ENCODE data around the gene WWC2. TPM values are rescaled to one million over a fixed set of nuclear protein-coding genes. Genes with fewer than 3 reads are reported as not detected.

Gene WWC2
- polyA plus RNA-seq, 2 of the 4 experiments (the other 2 are of a cell fraction): 14.9 to 26.9 TPM

DNA sequence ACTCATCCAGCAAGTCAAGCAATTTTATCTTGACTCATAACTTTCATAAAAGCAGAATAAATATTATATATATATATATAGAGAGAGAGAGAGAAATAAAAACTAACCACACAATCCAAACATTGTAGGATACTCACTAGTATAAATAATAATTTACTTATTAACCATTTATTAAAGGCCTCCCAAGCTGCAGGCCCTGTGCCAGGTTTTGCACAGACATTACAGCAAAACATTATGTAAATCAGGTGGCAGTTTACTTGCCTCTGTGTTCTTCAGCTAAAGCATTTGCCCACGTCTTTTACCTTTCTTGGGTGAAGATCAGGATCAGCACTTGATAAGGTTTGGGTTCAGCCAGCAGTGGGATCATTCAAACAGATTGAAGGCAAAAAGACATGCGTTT lies 145.4 kb downstream of the WWC2 start:
- TF ChIP-seq RNF2 (IDR thresholded peaks at IDR 0.05; ENCODE audit: borderline replicate concordance, low read depth) (no peak), HOXB13 (CRISPR knock-in tag; IDR thresholded peaks at IDR 0.05; ENCODE audit: low read depth) (no peak), POLR2A (IDR thresholded peaks at IDR 0.05; ENCODE audit: low read length) (no peak), CHD4 (IDR thresholded peaks at IDR 0.05; ENCODE audit: borderline replicate concordance) (no peak), HOXB5 (CRISPR knock-in tag; IDR thresholded peaks at IDR 0.05) (no peak), KDM5A (IDR thresholded peaks at IDR 0.05) (no peak)
- POLR2A ChIA-PET: interaction anchor here (0.6 kb wide), 1 partner anchor 146 kb away, joined by 3 read pairs; the partner anchor contains the start of gene WWC2
- no peak for FAIRE-seq

DNA sequence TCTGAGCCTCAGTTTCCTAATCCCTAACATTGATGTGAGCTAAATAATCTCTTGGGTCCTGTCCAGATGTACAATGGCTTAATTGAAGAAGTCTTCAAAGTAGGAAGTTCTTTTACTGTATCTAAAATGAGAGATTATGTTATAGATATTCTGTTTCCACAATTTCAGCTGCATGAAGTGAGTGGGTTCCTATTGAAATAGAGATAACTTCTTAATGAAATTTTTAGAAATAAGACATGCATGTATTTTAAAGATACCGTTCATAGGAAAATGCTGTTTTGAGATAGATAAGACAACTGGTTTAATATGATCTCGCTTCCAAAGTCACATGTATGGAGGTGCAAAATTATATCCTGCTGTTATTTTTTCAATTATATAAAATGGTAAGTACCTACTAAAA lies 149.1 kb downstream of the WWC2 start:
- no peak for DNase-seq (ENCODE audit: low read depth in 1 of 2, low spot score in 1 of 2)
- Histone ChIP-seq H3K4me1 (peaks cover 13% of the 10 kb centered on the region), H3K9me3 (no peaks in the 10 kb centered on the region), H3K4me3 (no peak overlapping the region), H3K27ac (no peak overlapping the region), H3K4me2 (no peak overlapping the region)
- WGBS (ENCODE audit: missing lambda C conversion rate): 93% methylated on average over 2 of the region's 2 CpGs
- CTCF ChIA-PET: interaction anchor here (0.9 to 13.4 kb wide), 8 partner anchors 8 to 310 kb away, joined by 3 to 168 read pairs (median 8); no protein-coding TSS in a partner anchor
- TF ChIP-seq, protein P1, sequence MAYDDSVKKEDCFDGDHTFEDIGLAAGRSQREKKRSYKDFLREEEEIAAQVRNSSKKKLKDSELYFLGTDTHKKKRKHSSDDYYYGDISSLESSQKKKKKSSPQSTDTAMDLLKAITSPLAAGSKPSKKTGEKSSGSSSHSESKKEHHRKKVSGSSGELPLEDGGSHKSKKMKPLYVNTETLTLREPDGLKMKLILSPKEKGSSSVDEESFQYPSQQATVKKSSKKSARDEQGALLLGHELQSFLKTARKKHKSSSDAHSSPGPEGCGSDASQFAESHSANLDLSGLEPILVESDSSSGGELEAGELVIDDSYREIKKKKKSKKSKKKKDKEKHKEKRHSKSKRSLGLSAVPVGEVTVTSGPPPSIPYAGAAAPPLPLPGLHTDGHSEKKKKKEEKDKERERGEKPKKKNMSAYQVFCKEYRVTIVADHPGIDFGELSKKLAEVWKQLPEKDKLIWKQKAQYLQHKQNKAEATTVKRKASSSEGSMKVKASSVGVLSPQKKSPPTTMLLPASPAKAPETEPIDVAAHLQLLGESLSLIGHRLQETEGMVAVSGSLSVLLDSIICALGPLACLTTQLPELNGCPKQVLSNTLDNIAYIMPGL (CRISPR knock-in tag; IDR thresholded peaks at IDR 0.05; ENCODE audit: borderline replicate concordance): no peak
- TF ChIP-seq SREBF2 (IDR thresholded peaks at IDR 0.05): no peak
- no peak for TF ChIP-seq FOSB (CRISPR knock-in tag; IDR thresholded peaks at IDR 0.05)
- TF ChIP-seq POLR2A (IDR thresholded peaks at IDR 0.05; ENCODE audit: low read length): no peak
- TF ChIP-seq FOSL2 (IDR thresholded peaks at IDR 0.05): no peak
- TF ChIP-seq FOSL2 (CRISPR knock-in tag; IDR thresholded peaks at IDR 0.05): no peak
- no peak for TF ChIP-seq ZSCAN20 (CRISPR knock-in tag; IDR thresholded peaks at IDR 0.05)
- no peak for TF ChIP-seq EHF (CRISPR knock-in tag; IDR thresholded peaks at IDR 0.05)
- TF ChIP-seq RCOR1 (IDR thresholded peaks at IDR 0.05; ENCODE audit: low read depth, low read length): no peak
- no peak for TF ChIP-seq HEYL (CRISPR knock-in tag; IDR thresholded peaks at IDR 0.05)
- TF ChIP-seq NR3C1 (IDR thresholded peaks at IDR 0.05): no peak
- TF ChIP-seq, protein P2, sequence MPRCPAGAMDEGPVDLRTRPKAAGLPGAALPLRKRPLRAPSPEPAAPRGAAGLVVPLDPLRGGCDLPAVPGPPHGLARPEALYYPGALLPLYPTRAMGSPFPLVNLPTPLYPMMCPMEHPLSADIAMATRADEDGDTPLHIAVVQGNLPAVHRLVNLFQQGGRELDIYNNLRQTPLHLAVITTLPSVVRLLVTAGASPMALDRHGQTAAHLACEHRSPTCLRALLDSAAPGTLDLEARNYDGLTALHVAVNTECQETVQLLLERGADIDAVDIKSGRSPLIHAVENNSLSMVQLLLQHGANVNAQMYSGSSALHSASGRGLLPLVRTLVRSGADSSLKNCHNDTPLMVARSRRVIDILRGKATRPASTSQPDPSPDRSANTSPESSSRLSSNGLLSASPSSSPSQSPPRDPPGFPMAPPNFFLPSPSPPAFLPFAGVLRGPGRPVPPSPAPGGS (IDR thresholded peaks at IDR 0.05): no peak
- TF ChIP-seq EHMT2 (IDR thresholded peaks at IDR 0.05; ENCODE audit: low read depth): no peak
- no peak for TF ChIP-seq JUN (IDR thresholded peaks at IDR 0.05)
- no peak for TF ChIP-seq BHLHE40 (IDR thresholded peaks at IDR 0.05; ENCODE audit: low read depth, low read length)
- no peak for TF ChIP-seq HDAC2 (IDR thresholded peaks at IDR 0.05)
- TF ChIP-seq, protein P3, sequence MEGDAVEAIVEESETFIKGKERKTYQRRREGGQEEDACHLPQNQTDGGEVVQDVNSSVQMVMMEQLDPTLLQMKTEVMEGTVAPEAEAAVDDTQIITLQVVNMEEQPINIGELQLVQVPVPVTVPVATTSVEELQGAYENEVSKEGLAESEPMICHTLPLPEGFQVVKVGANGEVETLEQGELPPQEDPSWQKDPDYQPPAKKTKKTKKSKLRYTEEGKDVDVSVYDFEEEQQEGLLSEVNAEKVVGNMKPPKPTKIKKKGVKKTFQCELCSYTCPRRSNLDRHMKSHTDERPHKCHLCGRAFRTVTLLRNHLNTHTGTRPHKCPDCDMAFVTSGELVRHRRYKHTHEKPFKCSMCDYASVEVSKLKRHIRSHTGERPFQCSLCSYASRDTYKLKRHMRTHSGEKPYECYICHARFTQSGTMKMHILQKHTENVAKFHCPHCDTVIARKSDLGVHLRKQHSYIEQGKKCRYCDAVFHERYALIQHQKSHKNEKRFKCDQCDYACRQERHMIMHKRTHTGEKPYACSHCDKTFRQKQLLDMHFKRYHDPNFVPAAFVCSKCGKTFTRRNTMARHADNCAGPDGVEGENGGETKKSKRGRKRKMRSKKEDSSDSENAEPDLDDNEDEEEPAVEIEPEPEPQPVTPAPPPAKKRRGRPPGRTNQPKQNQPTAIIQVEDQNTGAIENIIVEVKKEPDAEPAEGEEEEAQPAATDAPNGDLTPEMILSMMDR (IDR thresholded peaks at IDR 0.05): no peak
- no peak for TF ChIP-seq ZC3H11A (IDR thresholded peaks at IDR 0.05)
- TF ChIP-seq FOXS1 (CRISPR knock-in tag; IDR thresholded peaks at IDR 0.05): no peak
- TF ChIP-seq, protein P4, sequence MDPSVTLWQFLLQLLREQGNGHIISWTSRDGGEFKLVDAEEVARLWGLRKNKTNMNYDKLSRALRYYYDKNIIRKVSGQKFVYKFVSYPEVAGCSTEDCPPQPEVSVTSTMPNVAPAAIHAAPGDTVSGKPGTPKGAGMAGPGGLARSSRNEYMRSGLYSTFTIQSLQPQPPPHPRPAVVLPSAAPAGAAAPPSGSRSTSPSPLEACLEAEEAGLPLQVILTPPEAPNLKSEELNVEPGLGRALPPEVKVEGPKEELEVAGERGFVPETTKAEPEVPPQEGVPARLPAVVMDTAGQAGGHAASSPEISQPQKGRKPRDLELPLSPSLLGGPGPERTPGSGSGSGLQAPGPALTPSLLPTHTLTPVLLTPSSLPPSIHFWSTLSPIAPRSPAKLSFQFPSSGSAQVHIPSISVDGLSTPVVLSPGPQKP (IDR thresholded peaks at IDR 0.05; ENCODE audit: low read depth, low read length): no peak
- TF ChIP-seq, protein P5, sequence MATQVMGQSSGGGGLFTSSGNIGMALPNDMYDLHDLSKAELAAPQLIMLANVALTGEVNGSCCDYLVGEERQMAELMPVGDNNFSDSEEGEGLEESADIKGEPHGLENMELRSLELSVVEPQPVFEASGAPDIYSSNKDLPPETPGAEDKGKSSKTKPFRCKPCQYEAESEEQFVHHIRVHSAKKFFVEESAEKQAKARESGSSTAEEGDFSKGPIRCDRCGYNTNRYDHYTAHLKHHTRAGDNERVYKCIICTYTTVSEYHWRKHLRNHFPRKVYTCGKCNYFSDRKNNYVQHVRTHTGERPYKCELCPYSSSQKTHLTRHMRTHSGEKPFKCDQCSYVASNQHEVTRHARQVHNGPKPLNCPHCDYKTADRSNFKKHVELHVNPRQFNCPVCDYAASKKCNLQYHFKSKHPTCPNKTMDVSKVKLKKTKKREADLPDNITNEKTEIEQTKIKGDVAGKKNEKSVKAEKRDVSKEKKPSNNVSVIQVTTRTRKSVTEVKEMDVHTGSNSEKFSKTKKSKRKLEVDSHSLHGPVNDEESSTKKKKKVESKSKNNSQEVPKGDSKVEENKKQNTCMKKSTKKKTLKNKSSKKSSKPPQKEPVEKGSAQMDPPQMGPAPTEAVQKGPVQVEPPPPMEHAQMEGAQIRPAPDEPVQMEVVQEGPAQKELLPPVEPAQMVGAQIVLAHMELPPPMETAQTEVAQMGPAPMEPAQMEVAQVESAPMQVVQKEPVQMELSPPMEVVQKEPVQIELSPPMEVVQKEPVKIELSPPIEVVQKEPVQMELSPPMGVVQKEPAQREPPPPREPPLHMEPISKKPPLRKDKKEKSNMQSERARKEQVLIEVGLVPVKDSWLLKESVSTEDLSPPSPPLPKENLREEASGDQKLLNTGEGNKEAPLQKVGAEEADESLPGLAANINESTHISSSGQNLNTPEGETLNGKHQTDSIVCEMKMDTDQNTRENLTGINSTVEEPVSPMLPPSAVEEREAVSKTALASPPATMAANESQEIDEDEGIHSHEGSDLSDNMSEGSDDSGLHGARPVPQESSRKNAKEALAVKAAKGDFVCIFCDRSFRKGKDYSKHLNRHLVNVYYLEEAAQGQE (IDR thresholded peaks at IDR 0.05): no peak
- no peak for FAIRE-seq
- ATAC-seq: no peak
- POLR2A ChIA-PET: no interaction called here

More for the DNA sequence above, 145.4 kb downstream of the WWC2 start:
- Histone ChIP-seq H3K4me2 (no peak overlapping the region; the same call in 2 of the 3 replicates), H3K9me3 (no peaks in the 10 kb centered on the region), H3K27ac (no peak overlapping the region), H3K4me3 (no peak overlapping the region), H3K4me1 (peaks cover 24% of the 10 kb centered on the region)
- WGBS (ENCODE audit: missing lambda C conversion rate): 60% methylated on average over 2 of the region's 2 CpGs
- ATAC-seq: no peak
- DNase-seq (ENCODE audit: low read depth in 1 of 2, low spot score in 1 of 2): no peak
- CTCF ChIA-PET: interaction anchor here (1.4 to 2.4 kb wide), 3 partner anchors 18 to 332 kb away, joined by 3 to 11 read pairs (median 4); no protein-coding TSS in a partner anchor

Data from A549 (cell line).